Measurements from ENCODE around the gene DHX34.
"Not testable (repeated sequence)": the region's sequence is repeated elsewhere in the genome, so short reads cannot be mapped to it uniquely, and the experiment has no call there.

The DHX34 gene

DNA sequence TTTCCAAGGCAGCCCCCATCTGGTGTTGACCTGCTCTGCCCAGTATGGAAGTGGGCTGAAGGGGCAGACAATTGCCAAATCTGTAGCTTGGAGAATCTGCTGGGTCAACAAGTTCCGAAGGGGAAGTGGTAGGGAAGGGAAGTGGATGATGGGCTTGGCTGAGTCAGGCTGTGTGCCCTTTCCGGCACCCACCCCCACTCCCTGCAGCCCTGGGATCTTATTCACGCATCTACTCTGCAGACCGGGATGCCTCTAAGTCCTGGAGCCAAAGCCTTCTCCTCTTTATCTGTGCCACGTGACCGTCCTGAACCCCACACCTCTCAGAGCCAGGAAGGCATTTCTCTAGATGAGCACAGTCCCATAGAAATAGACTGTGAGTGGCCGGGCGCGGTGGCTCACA lies 24.6 kb upstream of the DHX34 start:
- DNase-seq = no peak

DNA sequence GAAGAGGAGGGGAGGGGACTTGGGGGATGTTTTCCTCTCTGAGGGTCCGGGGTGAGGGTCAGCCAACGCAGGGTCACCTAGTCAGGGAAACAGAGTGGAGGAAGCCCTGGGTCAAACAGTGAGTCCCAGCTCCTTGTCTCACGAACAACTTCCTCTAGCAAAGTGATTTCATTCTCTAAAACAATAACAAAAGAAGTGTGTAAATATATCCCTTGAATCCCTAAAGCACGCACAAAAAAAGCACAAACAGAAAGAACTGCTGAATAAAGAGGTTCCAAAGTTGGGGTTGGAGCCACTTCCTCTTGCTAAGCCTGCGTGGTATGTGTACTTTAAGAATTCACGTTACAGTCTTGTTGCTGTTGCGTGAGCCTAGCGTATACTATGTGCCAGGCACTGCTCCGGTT lies 18.6 kb upstream of the DHX34 start:
- DNase-seq = peak in 1 of 2 experiments; percentile 1

DNA sequence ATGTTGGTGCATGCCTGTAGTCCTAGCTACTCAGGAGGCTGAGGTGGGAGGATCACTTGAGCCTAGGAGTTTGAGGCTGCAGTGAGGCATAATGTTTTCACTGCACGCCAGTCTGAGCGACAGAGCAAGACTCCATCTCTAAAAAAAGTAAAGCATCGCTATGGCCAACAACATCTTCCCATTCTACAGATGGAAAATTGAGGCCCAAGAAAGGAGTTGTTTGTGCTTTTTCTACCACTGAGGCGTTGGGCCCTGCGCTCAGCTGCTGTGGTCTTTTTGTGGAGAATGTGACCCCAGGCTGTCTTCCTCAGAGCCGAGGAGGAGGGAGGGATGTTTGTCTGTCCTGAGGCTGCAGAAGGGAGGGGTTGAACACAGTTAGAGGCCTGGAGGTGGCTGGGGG lies 17.6 kb upstream of the DHX34 start:
- DNase-seq = no peak

DNA sequence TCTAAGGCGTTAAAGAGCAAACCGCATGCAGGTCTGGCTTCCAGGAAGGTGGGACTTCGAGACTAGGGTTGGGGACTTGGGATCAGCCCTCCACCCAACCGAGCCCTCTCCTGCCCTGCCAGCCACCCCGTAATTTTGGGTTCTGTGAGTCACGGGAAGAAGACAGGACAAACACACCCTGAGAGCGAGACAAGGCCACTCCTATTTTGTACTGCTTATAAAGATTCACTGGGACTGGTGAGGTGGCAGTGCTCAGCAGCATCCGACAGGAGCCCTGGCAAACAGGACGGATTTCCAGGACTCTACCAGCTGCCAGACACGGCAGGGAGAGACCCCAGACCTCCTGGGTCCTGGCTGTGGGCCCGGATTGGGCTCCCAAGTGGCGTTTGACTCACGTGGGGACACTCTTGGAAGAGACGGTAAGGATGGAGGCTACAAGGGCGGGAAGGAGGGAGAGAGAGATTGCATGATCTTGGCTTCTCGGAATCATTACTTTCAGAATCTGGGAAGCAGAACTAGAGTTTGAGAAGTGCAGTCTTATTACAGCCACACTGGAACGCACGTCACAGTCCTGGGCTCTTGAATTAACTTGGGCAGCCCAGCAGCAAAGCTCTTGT lies 17.1 kb upstream of the DHX34 start, which contains the start of gene C5AR2:
C5AR2 (plus strand) TSS at position 245 of the 617 bp plus-strand sequence. CDS start 8,625 bp downstream, outside the sequence.
- no peak for DNase-seq

DNA sequence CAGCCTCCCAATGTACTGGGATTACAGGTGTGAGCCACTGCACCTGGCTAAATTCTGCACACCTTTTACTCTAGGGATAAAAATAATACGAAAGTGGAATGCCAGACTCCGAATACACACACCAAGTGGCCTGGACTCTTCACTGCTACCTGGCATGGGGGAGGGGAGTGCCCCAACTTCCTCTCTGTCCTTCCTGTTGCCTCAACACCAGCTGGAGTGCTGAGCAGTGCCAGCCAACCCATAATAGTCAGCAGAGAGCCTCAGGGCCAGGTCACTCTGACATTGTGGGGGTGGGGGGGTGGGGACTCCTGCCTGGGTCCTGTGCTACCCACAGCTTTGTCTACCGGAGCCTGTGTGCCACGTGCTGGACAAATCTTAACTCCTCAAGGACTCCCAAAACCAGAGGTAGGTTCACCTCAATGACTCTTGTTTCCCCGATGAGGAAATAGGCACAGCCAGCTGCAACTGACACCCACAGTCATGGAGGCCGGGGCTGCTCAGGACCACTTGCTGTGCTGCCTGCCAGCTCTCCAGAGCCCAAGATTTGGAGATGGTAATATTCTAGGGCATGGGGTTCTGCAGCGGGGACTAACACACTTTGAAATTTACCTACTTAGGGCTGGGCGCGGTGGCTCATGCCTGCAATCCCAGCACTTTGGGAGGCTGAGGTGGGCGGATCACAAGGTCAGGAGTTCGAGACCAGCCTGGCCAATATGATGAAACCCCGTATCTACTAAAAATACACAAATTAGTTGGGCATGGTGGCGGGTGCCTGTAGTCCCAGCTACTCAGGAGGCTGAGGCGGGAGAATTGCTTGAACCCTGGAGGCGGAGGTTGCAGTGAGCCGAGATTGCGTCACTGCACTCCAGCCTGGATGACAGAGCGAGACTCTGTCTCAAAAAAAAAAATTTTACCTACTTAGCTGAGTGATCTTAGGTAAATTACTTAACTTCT lies 12.1 kb upstream of the DHX34 start:
- DNase-seq = peak; percentile 66 to 73

DNA sequence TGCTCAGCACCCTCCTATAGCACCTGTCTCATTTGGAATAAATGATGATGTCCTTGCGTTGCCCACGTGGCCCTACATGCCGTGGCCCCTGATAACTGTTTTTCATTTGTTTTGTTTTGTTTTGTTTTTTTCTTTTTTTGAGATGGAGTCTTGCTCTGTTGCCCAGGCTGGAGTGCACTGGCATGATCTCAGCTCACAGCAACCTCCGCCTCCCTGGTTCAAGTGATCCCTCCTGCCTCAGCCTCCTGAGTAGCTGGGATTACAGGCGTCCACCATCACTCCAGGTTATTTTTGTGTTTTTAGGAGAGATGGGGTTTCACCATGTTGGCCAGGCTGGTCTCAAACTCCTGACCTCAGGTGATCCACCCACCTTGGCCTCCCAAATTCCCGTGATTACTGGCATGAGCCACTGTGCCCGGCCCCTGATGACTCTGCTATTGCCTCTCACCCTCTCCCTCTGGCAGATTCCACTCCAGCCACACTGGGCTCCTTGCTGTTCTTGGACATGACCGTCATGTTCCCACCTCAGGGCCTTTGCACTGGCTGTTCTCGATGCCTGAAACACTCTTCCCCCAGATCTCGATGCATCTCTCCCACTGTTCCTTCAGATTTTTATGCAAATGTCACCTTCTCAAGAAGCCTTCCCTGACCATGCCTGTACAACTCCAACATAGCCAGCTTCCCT lies 9.8 kb upstream of the DHX34 start:
- no peak for DNase-seq

DNA sequence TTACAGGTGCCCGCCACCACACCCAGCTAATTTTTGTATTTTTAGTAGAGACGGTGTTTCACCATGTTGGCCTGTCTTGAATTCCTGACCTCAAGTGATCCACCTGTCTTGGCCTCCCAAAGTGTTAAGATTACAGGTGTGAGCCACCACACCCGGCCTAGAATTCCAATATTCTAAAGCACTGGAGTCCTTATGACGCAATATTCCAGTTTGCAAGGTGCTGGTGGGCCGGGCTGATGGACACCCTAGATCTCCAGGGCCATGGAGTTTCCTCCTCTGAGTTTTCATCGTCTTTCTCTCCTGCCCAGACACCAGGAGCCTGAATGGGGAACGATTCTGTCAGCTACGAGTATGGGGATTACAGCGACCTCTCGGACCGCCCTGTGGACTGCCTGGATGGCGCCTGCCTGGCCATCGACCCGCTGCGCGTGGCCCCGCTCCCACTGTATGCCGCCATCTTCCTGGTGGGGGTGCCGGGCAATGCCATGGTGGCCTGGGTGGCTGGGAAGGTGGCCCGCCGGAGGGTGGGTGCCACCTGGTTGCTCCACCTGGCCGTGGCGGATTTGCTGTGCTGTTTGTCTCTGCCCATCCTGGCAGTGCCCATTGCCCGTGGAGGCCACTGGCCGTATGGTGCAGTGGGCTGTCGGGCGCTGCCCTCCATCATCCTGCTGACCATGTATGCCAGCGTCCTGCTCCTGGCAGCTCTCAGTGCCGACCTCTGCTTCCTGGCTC lies 8.5 kb upstream of the DHX34 start:
- DNase-seq = no peak

DNA sequence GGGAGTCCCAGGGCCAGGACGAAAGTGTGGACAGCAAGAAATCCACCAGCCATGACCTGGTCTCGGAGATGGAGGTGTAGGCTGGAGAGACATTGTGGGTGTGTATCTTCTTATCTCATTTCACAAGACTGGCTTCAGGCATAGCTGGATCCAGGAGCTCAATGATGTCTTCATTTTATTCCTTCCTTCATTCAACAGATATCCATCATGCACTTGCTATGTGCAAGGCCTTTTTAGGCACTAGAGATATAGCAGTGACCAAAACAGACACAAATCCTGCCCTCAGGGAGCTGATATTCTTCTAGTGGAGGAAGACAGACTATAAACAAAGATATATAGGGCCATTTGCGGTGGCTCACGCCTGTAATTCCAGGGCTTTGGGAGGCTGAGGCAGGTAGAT lies 7.4 kb upstream of the DHX34 start:
- DNase-seq = no peak

DNA sequence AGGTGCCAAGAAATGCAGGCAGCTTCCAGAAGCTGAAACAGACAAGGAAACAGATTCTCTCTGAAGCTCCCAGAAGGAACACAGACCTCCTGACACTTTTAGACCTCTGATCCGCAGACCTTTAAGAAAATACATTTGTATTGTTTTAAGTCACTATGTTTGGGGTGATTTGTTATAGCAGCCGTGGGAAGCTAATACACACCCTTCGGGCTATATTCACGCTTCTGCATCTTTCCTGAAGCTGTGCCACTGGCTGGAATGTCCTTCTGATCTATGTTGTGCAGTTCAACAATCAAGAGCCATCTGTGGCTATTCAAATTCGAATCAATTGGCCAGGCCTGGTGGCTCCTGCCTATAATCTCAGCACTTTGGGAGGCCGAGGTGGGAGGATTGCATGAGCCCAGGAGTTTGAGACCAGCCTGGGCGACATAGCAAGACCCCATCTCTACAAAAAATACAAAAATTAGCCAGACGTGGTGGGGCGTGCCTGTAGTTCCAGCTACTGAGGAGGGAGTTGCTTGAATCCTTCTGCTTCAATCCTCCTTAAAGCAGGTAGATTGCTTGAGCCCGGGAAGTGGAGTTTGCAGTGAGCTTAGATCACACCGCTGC lies 5.8 kb upstream of the DHX34 start:
- no peak for DNase-seq

DNA sequence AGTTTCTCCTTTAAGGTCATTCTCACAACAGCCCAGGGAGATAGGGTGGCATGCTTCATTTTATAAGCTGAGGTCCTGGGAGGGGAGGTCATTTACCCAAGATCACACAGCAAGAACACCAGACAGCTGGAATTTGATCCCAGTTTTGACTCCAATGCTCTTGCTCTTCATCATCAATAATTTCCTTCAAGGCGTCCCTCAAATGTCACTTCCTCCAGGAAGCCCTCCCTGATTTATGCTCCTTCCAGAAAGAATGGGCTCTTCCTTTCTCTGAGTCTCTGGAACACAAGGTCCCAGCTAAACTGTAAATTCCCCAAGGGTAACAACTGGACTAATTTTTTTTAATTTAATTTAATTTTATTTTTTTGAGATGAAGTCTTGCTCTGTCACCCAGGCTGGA lies 4.7 kb upstream of the DHX34 start:
- DNase-seq = no peak

DNA sequence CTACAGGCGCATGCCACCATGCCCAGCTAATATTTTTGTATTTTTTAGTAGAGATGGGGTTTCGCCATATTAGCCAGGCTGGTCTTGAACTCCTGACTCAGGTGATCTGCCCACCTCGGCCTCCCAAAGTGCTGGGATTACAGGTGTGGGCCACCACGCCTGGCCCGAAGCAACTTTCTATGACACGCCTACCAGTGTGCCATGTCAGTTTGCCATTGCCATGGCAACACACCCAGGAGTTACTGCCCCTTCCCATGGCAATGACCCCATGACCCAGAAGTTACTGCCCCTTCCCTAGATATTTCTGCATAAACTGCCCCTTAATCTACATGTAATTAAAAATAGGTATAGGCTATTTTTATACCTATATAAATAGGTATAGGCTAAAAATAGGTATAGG lies 3.1 kb upstream of the DHX34 start:
- not testable (repeated sequence) for DNase-seq

DNA sequence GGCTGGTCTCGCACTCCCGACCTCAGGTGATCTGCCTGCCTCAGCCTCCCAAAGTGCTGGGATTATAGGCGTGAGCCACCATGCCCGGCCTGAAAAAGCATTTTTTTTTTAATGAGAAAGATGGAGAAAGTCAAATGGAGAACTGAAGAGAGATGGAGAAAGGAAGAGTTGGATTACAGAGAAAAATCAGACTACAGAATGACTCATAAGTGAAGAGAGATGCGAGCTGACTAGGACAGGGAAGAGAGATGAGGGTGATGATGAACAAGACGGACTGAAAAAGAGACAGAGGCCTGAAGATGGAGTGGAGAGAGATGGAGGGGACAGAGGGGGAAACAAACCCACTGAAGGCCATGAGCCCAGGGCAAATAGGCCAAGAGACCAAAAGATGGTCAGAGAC lies 1.5 kb downstream of the DHX34 start:
- DNase-seq = no peak

DNA sequence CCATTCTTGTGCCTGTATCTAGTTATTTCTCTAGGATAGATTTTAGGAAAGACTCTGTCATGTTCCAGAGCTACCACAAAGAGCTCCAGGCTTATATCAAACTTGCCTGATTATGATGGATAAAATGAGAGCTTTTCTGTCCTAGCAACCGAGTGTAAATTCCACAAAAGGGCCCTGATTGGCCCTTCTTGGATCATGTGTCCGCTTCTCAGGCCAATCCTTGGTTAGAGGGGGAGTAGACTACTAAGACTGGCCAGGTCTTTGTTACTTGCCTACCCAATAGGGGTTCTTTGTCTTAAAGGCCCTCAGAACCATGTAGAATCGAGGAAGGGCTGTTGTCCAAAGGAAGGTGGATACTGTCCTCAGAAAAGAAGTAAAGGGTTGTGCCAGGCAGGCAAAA lies 2.4 kb downstream of the DHX34 start:
- peak in 1 of 2 experiments; percentile 4 for DNase-seq

DNA sequence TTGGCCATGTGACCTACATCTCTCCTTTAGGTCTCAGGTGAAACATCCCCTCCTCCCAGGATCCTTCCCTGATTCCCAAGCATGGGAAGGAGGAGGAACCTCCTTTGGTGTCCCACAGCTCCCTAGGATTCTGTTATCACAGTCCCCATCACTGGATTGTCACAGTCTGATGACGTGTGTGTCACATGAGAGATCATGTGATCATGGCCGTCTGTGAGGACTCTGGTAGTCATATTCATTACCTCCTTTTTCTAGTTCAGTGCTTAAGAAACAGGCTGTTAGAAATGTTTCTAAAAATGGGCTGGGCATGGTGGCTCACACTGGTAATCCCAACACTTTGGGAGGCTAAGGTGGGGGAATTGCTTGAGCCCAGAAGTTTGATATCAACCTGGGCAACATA lies 3.0 kb downstream of the DHX34 start:
- no peak for DNase-seq

DNA sequence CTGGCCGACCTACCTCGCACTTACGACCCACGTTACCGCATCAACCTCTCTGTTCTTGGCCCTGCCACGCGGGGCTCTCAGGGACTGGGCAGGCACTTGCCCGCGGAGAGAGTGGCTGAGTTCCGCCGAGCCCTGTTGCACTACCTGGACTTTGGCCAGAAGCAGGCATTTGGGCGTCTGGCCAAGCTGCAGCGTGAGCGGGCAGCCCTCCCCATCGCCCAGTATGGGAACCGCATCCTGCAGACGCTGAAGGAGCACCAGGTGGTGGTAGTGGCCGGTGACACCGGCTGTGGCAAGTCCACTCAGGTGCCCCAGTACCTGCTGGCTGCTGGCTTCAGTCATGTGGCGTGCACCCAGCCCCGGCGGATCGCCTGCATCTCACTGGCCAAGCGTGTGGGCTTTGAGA lies 4.2 kb downstream of the DHX34 start:
- no peak for DNase-seq

DNA sequence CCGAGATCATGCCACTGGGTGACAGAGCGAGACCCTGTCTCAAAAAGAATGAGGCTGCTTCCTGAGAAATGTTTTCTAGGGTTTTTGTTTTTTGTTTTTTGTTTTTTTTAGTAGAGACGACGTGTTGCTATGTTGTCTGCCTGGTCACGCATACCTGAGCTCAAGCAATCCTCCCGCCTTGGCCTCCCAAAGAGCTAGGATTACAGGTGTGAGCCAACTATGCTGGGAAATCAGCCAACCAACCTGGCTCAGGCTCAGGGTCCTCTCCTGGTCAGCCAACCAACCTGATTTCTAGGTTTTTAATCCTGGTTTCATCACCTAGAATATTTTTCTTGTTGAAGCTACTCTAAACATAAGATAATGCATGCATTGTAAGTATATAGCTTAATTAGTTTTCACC lies 7.8 kb downstream of the DHX34 start:
- DNase-seq = no peak

DNA sequence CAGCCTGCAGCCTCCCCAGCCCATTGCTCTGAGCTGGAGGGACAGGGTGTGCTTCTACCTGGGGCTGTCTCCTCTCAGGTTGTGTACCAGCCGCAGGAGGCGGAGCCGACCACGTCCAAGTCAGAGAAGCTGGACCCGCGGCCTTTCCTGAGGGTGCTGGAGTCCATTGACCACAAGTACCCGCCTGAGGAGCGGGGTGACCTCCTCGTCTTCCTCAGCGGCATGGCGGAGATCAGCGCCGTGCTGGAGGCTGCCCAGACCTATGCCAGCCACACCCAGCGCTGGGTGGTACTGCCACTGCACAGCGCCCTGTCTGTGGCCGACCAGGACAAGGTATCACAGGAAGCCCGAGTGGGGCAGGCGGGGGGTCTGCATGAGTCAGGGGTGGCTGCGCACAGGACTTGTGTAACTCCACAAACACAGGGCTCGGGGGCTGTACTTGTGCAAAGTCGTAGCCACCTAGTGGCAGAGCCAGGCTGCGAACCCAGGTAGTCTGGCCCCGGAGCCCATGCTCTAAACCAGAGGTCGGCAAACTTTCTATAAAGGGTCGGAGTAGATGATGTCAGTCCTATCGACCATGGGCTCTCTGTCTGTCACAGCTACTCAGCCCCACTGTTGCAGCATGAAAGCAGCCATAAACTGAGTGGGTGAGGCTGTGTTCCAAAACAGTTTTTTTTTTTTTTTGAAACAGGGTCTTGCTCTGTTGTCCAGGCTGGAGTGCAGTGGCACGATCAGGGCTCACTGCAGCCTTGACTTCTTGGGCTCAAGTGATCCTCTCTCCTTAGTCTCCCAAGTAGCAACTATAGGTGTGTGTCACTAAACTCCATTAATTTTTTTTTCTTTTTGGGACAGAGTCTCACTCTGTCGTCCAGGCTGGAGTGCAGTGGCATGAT lies 8.9 kb downstream of the DHX34 start:
- DNase-seq = no peak

DNA sequence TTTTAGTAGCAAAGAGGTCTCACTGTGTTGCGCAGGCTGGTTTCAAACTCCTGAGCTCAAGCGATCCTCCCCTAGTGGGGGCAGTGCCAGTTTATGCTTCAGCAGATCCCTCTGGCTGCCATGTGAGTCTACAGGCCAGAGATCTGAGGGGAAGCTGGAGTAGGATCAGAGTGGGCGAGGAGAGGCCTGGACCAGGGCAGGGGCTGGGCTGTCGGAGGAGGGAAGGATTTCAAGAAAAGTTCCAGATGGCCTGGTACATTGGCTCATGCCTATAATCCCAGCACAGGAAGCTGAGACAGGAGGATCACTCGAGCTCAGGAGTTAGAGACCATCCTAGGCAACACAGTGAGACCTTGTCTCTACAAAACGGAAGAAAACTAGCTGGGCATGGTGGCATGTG lies 9.8 kb downstream of the DHX34 start:
- DNase-seq = no peak

DNA sequence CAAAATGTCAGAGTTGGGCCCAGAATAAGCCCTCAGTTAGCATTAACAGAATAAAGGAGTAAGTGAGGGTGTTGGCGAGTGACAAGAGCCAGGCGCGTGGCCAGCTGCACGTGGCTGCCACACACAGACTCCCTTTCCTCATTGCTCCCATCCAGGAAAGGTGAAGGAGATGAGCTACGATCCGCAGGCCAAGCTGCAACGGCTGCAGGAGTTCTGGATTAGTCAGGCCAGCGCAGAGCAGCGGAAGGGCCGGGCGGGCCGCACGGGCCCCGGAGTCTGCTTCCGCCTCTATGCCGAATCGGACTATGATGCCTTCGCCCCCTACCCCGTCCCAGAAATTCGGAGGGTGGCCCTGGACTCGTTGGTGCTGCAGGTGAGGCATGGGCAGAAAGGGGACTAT lies 13.2 kb downstream of the DHX34 start:
- DNase-seq = no peak

DNA sequence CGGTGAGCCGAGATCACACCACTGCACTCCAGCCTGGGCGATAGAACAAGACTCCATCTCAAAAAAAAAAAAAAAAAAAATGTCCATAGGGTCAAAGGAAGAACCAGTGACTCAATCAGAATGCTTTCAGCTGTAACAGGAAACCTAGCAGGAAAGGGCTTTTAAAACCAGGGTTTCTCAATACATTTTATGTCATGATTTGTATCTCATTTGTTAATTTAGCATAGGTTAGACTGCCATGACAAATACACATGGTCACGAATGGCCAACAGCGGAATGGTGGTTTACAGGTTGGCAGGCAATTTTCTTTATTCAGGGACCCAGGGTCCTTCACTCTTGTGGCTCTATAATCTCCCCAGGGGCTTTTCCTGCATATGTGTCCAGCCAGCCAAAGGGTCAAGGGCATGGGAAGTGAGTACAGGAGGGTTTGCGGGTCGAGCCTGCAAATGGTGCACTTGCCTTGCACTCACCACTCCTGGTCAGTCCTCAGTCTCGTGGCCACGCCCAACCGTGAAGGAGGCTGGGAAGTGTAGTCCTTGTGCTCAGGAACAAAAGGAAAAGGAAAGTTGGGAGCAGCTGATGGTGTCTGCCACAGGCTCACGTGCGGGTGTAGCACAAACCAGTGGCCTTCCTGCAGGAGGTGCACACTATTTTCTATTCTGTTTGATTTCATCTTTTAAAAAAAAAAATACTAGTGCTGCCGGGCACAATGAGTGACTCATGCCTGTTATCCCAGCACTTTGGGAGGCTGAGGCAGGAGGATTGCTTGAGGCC lies 14.8 kb downstream of the DHX34 start:
- peak; percentile 77 to 86 for DNase-seq

DNA sequence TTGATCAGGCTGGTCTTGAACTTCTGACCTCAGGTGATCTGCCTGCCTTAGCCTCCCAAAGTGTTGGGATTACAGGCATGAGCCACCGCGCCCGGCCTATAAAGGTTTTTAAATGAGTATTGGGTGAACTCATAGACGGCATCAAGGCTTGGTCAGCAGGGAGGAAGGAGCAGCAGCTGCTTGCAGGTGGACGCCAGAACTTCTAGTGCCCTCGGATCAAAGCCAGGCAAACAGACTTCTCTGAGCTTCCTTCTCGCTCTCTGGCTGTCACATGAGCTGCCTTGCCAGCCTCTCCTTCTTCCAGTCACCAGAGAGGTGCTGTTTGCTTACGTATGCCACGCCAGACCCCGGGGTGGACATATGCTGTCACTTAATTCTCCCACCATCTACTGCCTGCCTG lies 16.3 kb downstream of the DHX34 start:
- DNase-seq = not testable (repeated sequence)
